Measurements from ENCODE around the gene RASGRP3.
"Not testable (repeated sequence)": the region's sequence is repeated elsewhere in the genome, so short reads cannot be mapped to it uniquely, and the experiment has no call there.

The RASGRP3 gene

GRCh38 chr2:33458248-33458819, 18.1 kb upstream of the RASGRP3 start:
- no peak for DNase-seq

GRCh38 chr2:33459745-33460144, 16.7 kb upstream of the RASGRP3 start:
- DNase-seq: no peak

- DNase-seq: not testable (repeated sequence)
Measured at GRCh38 chr2:33462512-33462911, 13.9 kb upstream of the RASGRP3 start.

- DNase-seq: no peak
Measured at GRCh38 chr2:33467413-33467812, 9.0 kb upstream of the RASGRP3 start.

- no peak for DNase-seq
Measured at GRCh38 chr2:33469238-33469637, 7.2 kb upstream of the RASGRP3 start.

- DNase-seq: peak; percentile 62 to 87
Measured at GRCh38 chr2:33475224-33476130, 972 bp upstream of the RASGRP3 start.

GRCh38 chr2:33476793-33477190, 343 bp downstream of the RASGRP3 start:
- DNase-seq: no peak

- DNase-seq: peak; percentile 69 to 84
Measured at GRCh38 chr2:33477473-33478468, 1.3 kb downstream of the RASGRP3 start.

GRCh38 chr2:33478968-33479731, 2.7 kb downstream of the RASGRP3 start:
- DNase-seq: no peak

- no peak for DNase-seq
Measured at GRCh38 chr2:33482518-33482917, 6.1 kb downstream of the RASGRP3 start.

GRCh38 chr2:33484042-33484621, 7.7 kb downstream of the RASGRP3 start:
- no peak for DNase-seq

GRCh38 chr2:33485051-33485450, 8.6 kb downstream of the RASGRP3 start:
- no peak for DNase-seq

GRCh38 chr2:33486544-33486943, 10.1 kb downstream of the RASGRP3 start:
- no peak for DNase-seq

- no peak for DNase-seq
Measured at GRCh38 chr2:33488178-33488690, 11.8 kb downstream of the RASGRP3 start.

GRCh38 chr2:33488715-33489540, 12.5 kb downstream of the RASGRP3 start:
- no peak for DNase-seq

- DNase-seq: no peak
Measured at GRCh38 chr2:33489835-33490431, 13.5 kb downstream of the RASGRP3 start.

- no peak for DNase-seq
Measured at GRCh38 chr2:33491441-33492084, 15.1 kb downstream of the RASGRP3 start.

GRCh38 chr2:33492399-33493134, 16.1 kb downstream of the RASGRP3 start:
- no peak for DNase-seq

GRCh38 chr2:33494155-33494779, 17.8 kb downstream of the RASGRP3 start:
- DNase-seq: no peak

All from inflammatory macrophage treated with lipopolysaccharide for 1 hour (primary cell).